IMR-90 (cell line): ENCODE measurements around the gene GPR183. TPM values are rescaled to one million over a fixed set of nuclear protein-coding genes. Genes with fewer than 3 reads are reported as not detected.

Source experiments
- ATAC-seq: fragments of 200-7000 bp; cut with Tn5 transposase; 2 replicates; pipeline ENCODE4 v1.9.1; 2020; ENCODE audit warnings: low read depth, mild to moderate bottlenecking, moderate library complexity
- BruUV-seq: library from RNA; stranded (reverse); fragments of 400-500 nt; replicated peaks from 2 replicates; lab custom pipeline; 2021; lab: Mats Ljungman, UMichigan
- CTCF ChIA-PET: fragments of 300-600 bp; formaldehyde crosslinking; extraction: SDS; loops from one replicate; lab custom pipeline; 2021; ENCODE audit warnings: antibody characterized with exemption; lab: Yijun Ruan, JAX
- POLR2A ChIA-PET: fragments of 300-600 bp; sonication (Branson Sonifier 250); formaldehyde crosslinking; loops from one replicate; lab custom pipeline; 2022; ENCODE audit warnings: antibody characterized with exemption; ENCODE audit not compliant: unreplicated experiment; lab: Charles Lee
- DNase-seq: peaks from one replicate; pipeline ENCODE4 v3.0.0; 2013
- H2AFZ ChIP-seq: replicated peaks from 2 replicates; pipeline ENCODE3; 2013; ENCODE audit warnings: low read length, mild to moderate bottlenecking; ENCODE audit not compliant: poor library complexity
- H2AK5ac ChIP-seq: 2 replicates; pipeline ENCODE4 v1.6.1; 2013; ENCODE audit warnings: low read depth, low read length, inconsistent platforms
- H2AK9ac ChIP-seq: replicated peaks from 2 replicates; pipeline ENCODE3; 2013; ENCODE audit warnings: mild to moderate bottlenecking, low read depth, low read length, moderate library complexity; ENCODE audit not compliant: poor library complexity
- H2BK120ac ChIP-seq: 2 replicates; pipeline ENCODE4 v1.6.1; 2013; ENCODE audit warnings: low read depth, low read length, inconsistent platforms
- H2BK15ac ChIP-seq: 3 replicates; pipeline ENCODE4 v1.6.1; 2013; ENCODE audit warnings: low read depth, low read length, inconsistent platforms
- H2BK20ac ChIP-seq: 2 replicates; pipeline ENCODE4 v1.6.1; 2013; ENCODE audit warnings: low read depth, mild to moderate bottlenecking, inconsistent platforms, low read length, moderate library complexity
- H2BK5ac ChIP-seq: 2 replicates; pipeline ENCODE4 v1.6.1; 2013; ENCODE audit warnings: mild to moderate bottlenecking, low read depth, low read length, inconsistent platforms; ENCODE audit not compliant: poor library complexity, severe bottlenecking
- H3K14ac ChIP-seq: replicated peaks from 2 replicates; pipeline ENCODE4 v1.6.1; 2013; ENCODE audit warnings: low read depth, low read length, inconsistent platforms
- H3K18ac ChIP-seq: 2 replicates; pipeline ENCODE4 v1.6.1; 2013; ENCODE audit warnings: low read depth, low read length, control low read depth
- H3K23ac ChIP-seq: 2 replicates; pipeline ENCODE4 v1.6.1; 2013; ENCODE audit warnings: low read depth, low read length, inconsistent platforms
- H3K27ac ChIP-seq: 2 replicates; pipeline ENCODE4 v1.5.1; 2013; ENCODE audit warnings: mild to moderate bottlenecking, control low read depth, low read length; ENCODE audit not compliant: insufficient read depth
- H3K27me3 ChIP-seq: 2 replicates; pipeline ENCODE4 v1.6.1; 2013; ENCODE audit warnings: low read length; ENCODE audit not compliant: control insufficient read depth, insufficient read depth
- H3K36me3 ChIP-seq: 2 replicates; pipeline ENCODE4 v1.6.1; 2013; ENCODE audit warnings: low read length, mixed read lengths; ENCODE audit not compliant: control insufficient read depth, insufficient read depth
- H3K4ac ChIP-seq: 2 replicates; pipeline ENCODE4 v1.6.1; 2013; ENCODE audit warnings: low read depth, low read length, inconsistent platforms
- H3K4me1 ChIP-seq: 2 replicates; pipeline ENCODE4 v1.6.1; 2013; ENCODE audit warnings: low read length, mixed read lengths; ENCODE audit not compliant: control insufficient read depth, insufficient read depth
- H3K4me2 ChIP-seq: 2 replicates; pipeline ENCODE4 v1.6.1; 2013; ENCODE audit warnings: low read depth, mild to moderate bottlenecking, control low read depth, low read length, moderate library complexity
- H3K4me3 ChIP-seq: 2 replicates; pipeline ENCODE4 v1.5.1; 2013; ENCODE audit warnings: low read depth, mild to moderate bottlenecking, control low read depth, low read length, moderate library complexity; ENCODE audit not compliant: insufficient read depth
- H3K56ac ChIP-seq: 2 replicates; pipeline ENCODE4 v1.6.1; 2013; ENCODE audit warnings: low read length, inconsistent platforms; ENCODE audit not compliant: insufficient read depth; ENCODE audit errors: extremely low read depth
- H3K79me1 ChIP-seq, 2 experiments: 2 replicates each; pipeline ENCODE4 v1.6.1; 2013; ENCODE audit warnings: low read length in 2 of 2, inconsistent platforms in 1 of 2, low read depth in 1 of 2
- H3K9ac ChIP-seq: 2 replicates; pipeline ENCODE4 v1.6.1; 2013; ENCODE audit warnings: low read depth, low read length, control low read depth
- H3K9me1 ChIP-seq: 2 replicates; pipeline ENCODE4 v1.6.1; 2013; ENCODE audit warnings: low read length, inconsistent platforms; ENCODE audit not compliant: insufficient read depth
- H3K9me3 ChIP-seq: 2 replicates; pipeline ENCODE4 v1.6.1; 2013; ENCODE audit warnings: low read length; ENCODE audit not compliant: control insufficient read depth, insufficient read depth
- H4K20me1 ChIP-seq: 2 replicates; pipeline ENCODE4 v1.6.1; 2013; ENCODE audit warnings: low read length, inconsistent platforms; ENCODE audit not compliant: insufficient read depth
- H4K5ac ChIP-seq: 2 replicates; pipeline ENCODE4 v1.6.1; 2013; ENCODE audit warnings: mild to moderate bottlenecking, low read depth, low read length, control low read depth
- H4K8ac ChIP-seq, 2 experiments: 2 replicates each; pipeline ENCODE4 v1.6.1; 2013; ENCODE audit warnings: low read depth in 2 of 2, low read length in 2 of 2, control low read depth in 1 of 2, inconsistent platforms in 1 of 2
- H4K91ac ChIP-seq: 2 replicates; pipeline ENCODE4 v1.6.1; 2013; ENCODE audit warnings: low read depth, low read length, inconsistent platforms; ENCODE audit not compliant: insufficient read depth
- CEBPB ChIP-seq: IDR thresholded peaks from 2 replicates; pipeline ENCODE4 v1.6.1; 2012; ENCODE audit warnings: low read depth, low read length, improper control_type of control experiment
- CTCF ChIP-seq: conservative IDR thresholded peaks from 2 replicates; pipeline ENCODE4 v1.5.1; 2012; ENCODE audit warnings: mild to moderate bottlenecking, low read depth, low read length, improper control_type of control experiment
- ELK1 ChIP-seq: fragments of 150-350 bp; IDR thresholded peaks from 2 replicates; pipeline ENCODE4 v1.6.1; 2016; ENCODE audit warnings: low read depth, mild to moderate bottlenecking, low read length, moderate library complexity, borderline replicate concordance
- FOS ChIP-seq: fragments of 150-350 bp; IDR thresholded peaks from 2 replicates; pipeline ENCODE4 v1.6.1; 2016; ENCODE audit warnings: low read depth, low read length
- MAFK ChIP-seq: IDR thresholded peaks from 2 replicates; pipeline ENCODE4 v1.6.1; 2012; ENCODE audit warnings: low read depth, low read length, improper control_type of control experiment
- MAZ ChIP-seq: IDR thresholded peaks from 2 replicates; pipeline ENCODE4 v1.6.1; 2012; ENCODE audit warnings: low read depth, mild to moderate bottlenecking, low read length, improper control_type of control experiment, moderate library complexity, borderline replicate concordance
- MXI1 ChIP-seq: IDR thresholded peaks from 2 replicates; pipeline ENCODE4 v1.6.1; 2012; ENCODE audit warnings: low read depth, mild to moderate bottlenecking, low read length, moderate library complexity, borderline replicate concordance
- NFE2L2 ChIP-seq: fragments of 150-350 bp; IDR thresholded peaks from 2 replicates; pipeline ENCODE4 v1.6.1; 2016; ENCODE audit warnings: low read depth, mild to moderate bottlenecking, low read length
- POLR2A ChIP-seq: IDR thresholded peaks from 2 replicates; pipeline ENCODE4 v1.6.1; 2012; ENCODE audit warnings: mild to moderate bottlenecking, low read depth, low read length
- RAD21 ChIP-seq: IDR thresholded peaks from 2 replicates; pipeline ENCODE4 v1.6.1; 2012; ENCODE audit warnings: low read length, improper control_type of control experiment
- RCOR1 ChIP-seq: IDR thresholded peaks from 2 replicates; pipeline ENCODE4 v1.6.1; 2012; ENCODE audit warnings: mild to moderate bottlenecking, low read length, improper control_type of control experiment; ENCODE audit not compliant: insufficient replicate concordance
- USF2 ChIP-seq: fragments of 150-350 bp; IDR thresholded peaks from 2 replicates; pipeline ENCODE4 v1.6.1; 2017; ENCODE audit warnings: mild to moderate bottlenecking, antibody characterized with exemption, low read length, low read depth
- WGBS, 2 experiments: methylation state at CpG; one replicate each; pipeline versions ENCODE4 v1.1.5 to v1.1.7; 2013; ENCODE audit warnings: missing lambda C conversion rate in 2 of 2; ENCODE audit not compliant: insufficient read length in 1 of 2; ENCODE audit errors: extremely low coverage in 2 of 2; 5-methylcytosine and 5-hydroxymethylcytosine counted together
- dilution Hi-C: fragments of 300-500 bp; cut with HindIII; formaldehyde crosslinking; loops from one replicate; pipeline ENCODE4 v1.14.3; 2018; ENCODE audit warnings: low sequenced_read_pairs; ENCODE audit not compliant: unreplicated experiment
- in situ Hi-C: fragments of 300-500 bp; cut with MboI; formaldehyde crosslinking; loops from 3 replicates; pipeline ENCODE4 v1.14.3; 2019; ENCODE audit warnings: low sequenced_read_pairs, inconsistent platforms, mixed read lengths
- intact Hi-C: fragments of 100-400 bp; cut with micrococcal nuclease; formaldehyde crosslinking; loops from 2 replicates; pipeline ENCODE4 v1.10.0; 2022
- polyA plus RNA-seq, 3 experiments: library from polyadenylated mRNA; depleted of rRNA; stranded (reverse); fragments of >200 nt; gene quantifications; 2 replicates each; pipeline ENCODE4 v1.2.3, GENCODE V29; 2012; ENCODE audit warnings: low replicate concordance in 1 of 3
- total RNA-seq: library from RNA; depleted of rRNA; stranded (reverse); fragments of >200 nt; gene quantifications from 2 replicates; pipeline ENCODE4 v1.2.3, GENCODE V29; 2012

GPR183 gene
- total and polyA plus RNA-seq, 2 of the 4 experiments (the other 2 are of a cell fraction) = 0.18 to 0.31 TPM

GRCh38 chr13:99346335-99347042 is 39.3 kb upstream of the GPR183 start:
- POLR2A ChIA-PET = no interaction called here
- peaks cover 18% of the 10 kb centered on the region for H3K36me3 ChIP-seq

More at GRCh38 chr13:99346335-99347042, 39.3 kb upstream of the GPR183 start:
- Histone ChIP-seq H3K27me3 (no peaks in the 10 kb centered on the region), H4K20me1 (no peaks in the 10 kb centered on the region), H3K4me3 (no peak overlapping the region), H3K27ac (no peak overlapping the region), H2AK5ac (no peak overlapping the region), H4K8ac (no peak overlapping the region), H3K4me1 (no peaks in the 10 kb centered on the region), H2BK20ac (no peak overlapping the region), H3K79me1 (no peaks in the 10 kb centered on the region), H2BK15ac (no peak overlapping the region), H4K5ac (no peak overlapping the region), H3K56ac (no peak overlapping the region), H2BK120ac (no peak overlapping the region), H3K4me2 (no peak overlapping the region), H2AK9ac (no peak overlapping the region), H3K23ac (no peak overlapping the region), H3K4ac (no peak overlapping the region), H3K9me3 (no peaks in the 10 kb centered on the region), H3K9ac (no peak overlapping the region), H3K9me1 (peaks cover 11% of the 10 kb centered on the region), H3K14ac (no peak overlapping the region), H3K18ac (no peak overlapping the region), H2BK5ac (no peak overlapping the region), H4K91ac (no peak overlapping the region), H2AFZ (no peak overlapping the region)
- no peak for ATAC-seq
- dilution Hi-C loops (no loop called here), intact Hi-C loops (no loop called here), in situ Hi-C loops (no loop called here)
- CTCF ChIA-PET = interaction anchor here (0.9 kb wide), 1 partner anchor 12 kb away, joined by 4 read pairs; no protein-coding TSS in a partner anchor
- no peak for DNase-seq
- WGBS, 2 experiments = 82% methylated on average over 5 of the region's 11 CpGs; no CpG with 5 or more reads in 1 of the 2 experiments
- BruUV-seq = no TSS peak
- TF ChIP-seq MAFK (no peak), NFE2L2 (no peak), CTCF (no peak), USF2 (no peak), CEBPB (no peak), POLR2A (no peak), FOS (no peak), ELK1 (no peak), MAZ (no peak), RAD21 (no peak), RCOR1 (no peak), MXI1 (no peak)
